Coronary artery (tissue), 2 donors: ENCODE measurements around the gene PITPNM3.

Source experiments
- DNase-seq: peaks from one replicate; pipeline ENCODE4 v3.0.0-alpha.2; 2017; ENCODE audit warnings: low spot score
- H3K27ac ChIP-seq, 2 donors: fragments of 200-600 bp; sonication (generic); one replicate each; pipeline ENCODE4 v1.5.1; 2016 to 2019
- H3K4me3 ChIP-seq: fragments of 200-600 bp; sonication (generic); 2 replicates; pipeline ENCODE4 v1.5.1; 2016; ENCODE audit warnings: mild to moderate bottlenecking, moderate library complexity
- TF ChIP-seq, protein P1 (sequence below): fragments of 200-600 bp; sonication (generic); IDR thresholded peaks from one replicate; pipeline ENCODE4 v1.5.1; 2019; ENCODE audit warnings: antibody characterized with exemption

Gene PITPNM3

DNA sequence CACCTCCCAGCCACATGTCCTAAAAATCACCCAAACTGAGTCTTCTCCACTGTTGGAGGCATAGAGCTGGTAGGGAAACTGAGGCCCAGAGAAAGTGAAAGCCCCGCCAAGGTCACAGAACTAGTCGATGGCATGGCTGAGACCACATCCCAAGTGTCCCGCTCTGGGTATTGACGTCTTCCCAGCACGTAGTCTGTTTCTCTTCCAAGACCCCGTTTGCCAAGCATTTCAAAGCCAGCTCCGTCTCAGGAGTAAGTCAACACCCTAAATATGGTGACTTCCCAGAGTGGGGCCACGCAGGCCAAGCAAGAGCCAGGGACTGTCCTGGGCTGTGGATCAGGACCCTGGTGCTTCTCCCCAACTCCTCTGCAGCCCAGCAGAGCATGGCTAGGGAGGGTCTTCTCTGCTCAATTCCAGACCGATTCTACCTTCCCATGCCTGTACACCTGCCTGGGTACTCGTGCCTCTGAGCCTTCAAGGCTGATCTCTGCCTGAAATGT lies 19.7 kb downstream of the PITPNM3 start:
- Histone ChIP-seq H3K4me3 (no peak overlapping the region), H3K27ac (no peak overlapping the region)
- TF ChIP-seq, protein P1, sequence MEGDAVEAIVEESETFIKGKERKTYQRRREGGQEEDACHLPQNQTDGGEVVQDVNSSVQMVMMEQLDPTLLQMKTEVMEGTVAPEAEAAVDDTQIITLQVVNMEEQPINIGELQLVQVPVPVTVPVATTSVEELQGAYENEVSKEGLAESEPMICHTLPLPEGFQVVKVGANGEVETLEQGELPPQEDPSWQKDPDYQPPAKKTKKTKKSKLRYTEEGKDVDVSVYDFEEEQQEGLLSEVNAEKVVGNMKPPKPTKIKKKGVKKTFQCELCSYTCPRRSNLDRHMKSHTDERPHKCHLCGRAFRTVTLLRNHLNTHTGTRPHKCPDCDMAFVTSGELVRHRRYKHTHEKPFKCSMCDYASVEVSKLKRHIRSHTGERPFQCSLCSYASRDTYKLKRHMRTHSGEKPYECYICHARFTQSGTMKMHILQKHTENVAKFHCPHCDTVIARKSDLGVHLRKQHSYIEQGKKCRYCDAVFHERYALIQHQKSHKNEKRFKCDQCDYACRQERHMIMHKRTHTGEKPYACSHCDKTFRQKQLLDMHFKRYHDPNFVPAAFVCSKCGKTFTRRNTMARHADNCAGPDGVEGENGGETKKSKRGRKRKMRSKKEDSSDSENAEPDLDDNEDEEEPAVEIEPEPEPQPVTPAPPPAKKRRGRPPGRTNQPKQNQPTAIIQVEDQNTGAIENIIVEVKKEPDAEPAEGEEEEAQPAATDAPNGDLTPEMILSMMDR: no peak
- DNase-seq: peak; percentile 41

DNA sequence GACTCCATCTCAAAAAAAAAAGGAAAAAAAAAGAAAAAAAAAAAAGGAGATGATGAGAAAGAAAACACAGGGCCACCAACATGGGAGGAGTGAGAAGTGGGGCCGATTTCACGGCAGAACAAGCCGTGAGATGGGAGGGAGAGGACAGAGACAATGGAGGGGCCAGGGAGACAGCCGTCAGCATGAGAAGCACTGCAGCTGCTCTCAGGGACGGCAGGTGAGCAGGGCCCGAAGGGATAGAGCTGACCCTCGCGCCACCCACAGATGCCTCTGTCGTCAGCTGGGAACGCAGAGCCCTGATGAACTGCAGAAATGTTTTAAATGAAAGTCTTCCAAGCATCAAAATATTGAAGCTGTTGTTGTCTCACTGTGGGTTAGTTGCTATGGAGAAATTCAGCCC lies 20.3 kb downstream of the PITPNM3 start:
- Histone ChIP-seq H3K27ac (no peak overlapping the region), H3K4me3 (no peak overlapping the region)
- TF ChIP-seq, protein P1: no peak
- peak; percentile 16 for DNase-seq

DNA sequence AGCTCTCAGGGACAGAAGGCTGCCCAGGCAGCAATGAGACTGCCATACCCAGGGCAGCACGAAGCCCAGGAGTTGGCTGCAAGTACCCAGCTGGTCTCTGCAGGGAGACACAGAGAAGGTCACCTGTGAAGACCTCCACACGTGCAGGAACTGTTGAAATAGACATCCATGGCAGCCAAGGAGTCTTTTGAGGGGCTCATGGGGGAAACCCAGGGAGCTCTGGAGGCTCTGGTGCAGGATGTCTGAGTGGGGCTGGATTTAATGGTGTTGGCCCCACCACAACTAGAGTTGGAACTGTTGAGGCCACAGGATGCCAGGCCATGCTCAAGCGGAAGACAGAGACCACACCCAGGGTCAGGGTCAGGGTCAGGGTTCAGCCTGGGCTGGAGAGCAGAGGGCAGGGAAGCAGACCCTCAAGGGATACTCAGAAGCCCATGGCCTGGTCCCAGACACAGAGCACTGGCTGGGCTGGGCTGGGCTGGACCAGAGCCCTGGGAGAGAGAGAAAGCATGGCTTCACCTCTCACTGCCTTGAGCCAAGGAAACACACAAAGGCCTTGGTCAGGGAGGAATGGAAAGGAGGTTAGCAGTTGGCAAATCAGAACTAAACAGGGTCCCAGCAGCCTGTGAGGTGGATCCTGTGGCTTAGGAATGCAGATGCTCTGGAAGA lies 21.4 kb downstream of the PITPNM3 start:
- Histone ChIP-seq H3K4me3 (no peak overlapping the region), H3K27ac (no peak overlapping the region)
- DNase-seq: no peak
- TF ChIP-seq, protein P1: no peak

DNA sequence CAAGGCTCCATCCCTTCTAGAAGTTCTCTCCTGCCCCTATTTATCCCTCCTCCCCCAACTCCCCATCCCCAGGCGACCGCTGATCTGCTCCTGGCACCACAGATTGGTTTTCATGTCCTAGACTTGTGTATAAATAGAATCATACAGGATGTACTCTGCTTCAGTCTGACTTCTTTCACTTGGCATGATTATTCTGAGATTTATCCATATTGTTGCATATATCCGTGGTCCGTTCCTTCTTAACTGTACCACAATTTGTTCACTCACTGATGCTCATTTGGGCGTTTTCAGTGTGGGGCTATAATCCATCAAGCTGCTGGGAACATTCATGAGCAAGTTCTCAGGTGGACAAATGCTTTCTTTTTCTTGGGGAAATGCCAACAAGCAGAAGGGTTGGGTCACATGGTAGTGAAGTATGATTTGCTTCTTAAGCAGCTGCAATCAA lies 23.9 kb downstream of the PITPNM3 start:
- TF ChIP-seq, protein P1: no peak
- Histone ChIP-seq H3K27ac (no peak overlapping the region), H3K4me3 (no peak overlapping the region)
- no peak for DNase-seq

DNA sequence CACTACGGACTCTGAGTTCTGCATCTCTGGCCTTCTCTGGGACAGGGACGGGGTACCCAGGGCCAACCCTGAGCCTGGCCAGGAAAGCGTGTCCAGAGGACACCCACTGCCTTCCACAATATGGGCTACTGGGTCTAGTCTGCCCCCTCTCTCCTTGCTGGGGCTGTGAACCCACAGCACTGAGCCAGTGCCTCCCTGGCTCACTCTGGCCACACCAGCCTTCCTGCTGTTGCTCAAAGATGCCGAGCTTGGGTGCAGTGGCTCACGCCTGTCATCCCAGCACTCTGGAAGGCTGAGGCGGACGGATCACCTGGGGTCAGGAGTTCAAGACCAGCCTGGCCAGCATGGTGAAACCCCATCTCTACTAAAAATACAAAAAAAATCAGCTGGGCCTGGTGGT lies 24.8 kb downstream of the PITPNM3 start:
- no peak for DNase-seq
- Histone ChIP-seq H3K4me3 (no peak overlapping the region), H3K27ac (no peak overlapping the region)
- TF ChIP-seq, protein P1: no peak

DNA sequence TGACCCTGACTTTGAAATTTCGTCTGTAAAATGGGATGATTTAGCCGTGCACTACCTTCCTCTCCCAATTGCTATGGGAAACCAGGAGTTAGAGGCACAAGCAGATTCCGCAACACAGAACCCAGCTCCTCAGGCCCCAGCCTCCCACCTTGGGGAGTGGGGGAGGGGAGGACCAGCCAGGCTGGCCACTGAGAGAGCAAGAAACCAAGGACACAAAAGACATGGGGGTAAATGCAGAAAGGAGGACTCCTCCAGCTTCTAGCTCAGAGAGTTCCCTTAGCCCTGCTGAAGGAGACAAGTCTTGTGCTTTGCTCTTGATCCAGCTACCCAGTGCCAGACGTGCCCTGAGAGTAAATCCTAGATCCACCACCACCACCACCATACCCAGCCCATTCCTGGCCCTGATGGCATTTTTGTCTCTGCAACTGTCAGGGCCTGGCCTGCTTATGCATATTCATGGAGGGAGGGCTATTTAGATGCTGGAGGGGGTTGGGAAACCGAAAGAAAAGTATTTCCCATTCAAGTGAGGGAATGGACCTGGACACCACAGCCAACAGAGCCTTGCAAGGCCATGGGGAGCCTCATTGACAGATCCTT lies 25.9 kb downstream of the PITPNM3 start:
- H3K27ac ChIP-seq: no peak overlapping the region
- peak; percentile 41 for DNase-seq
- TF ChIP-seq, protein P1: no peak
- H3K4me3 ChIP-seq: no peak overlapping the region

DNA sequence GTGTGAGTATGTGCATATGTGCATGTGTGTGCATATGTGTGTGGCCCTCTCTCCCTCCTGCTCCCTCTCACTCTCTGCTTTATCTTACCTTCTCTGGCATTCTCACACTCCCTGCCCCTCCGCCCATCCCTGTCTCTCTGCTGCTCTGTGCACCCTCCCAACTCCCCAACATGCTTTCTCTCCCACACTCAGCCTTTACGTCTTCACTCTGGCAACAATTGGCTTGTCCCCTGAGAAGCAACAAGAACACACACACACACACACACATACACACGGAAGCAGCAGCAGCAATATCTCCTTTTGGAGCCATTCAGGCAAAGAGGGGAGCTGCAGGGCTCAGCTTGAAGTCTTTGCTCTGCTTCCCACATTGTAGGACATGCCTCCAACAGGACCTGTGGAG lies 27.8 kb downstream of the PITPNM3 start:
- DNase-seq: peak; percentile 50
- no peak overlapping the region for H3K4me3 ChIP-seq
- no peak overlapping the region for H3K27ac ChIP-seq
- TF ChIP-seq, protein P1: no peak
